SK-N-SH treated with all-trans-retinoic acid at 6 μM for 48 hours (cell line): ENCODE results near the gene CEBPA.

Experiments used
- ATAC-seq: fragments of 200-7000 bp; cut with Tn5 transposase; 3 replicates; pipeline ENCODE4 v1.9.1; 2020; ENCODE audit warnings: mild to moderate bottlenecking, moderate library complexity
- ARNTL ChIP-seq: fragments of 450-650 bp; formaldehyde crosslinking; IDR thresholded peaks from 2 replicates; pipeline ENCODE4 v1.5.0; 2020; ENCODE audit warnings: low read depth, mild to moderate bottlenecking, moderate library complexity, borderline replicate concordance
- BACH2 ChIP-seq: fragments of 250-450 bp; sonication (Bioruptor Pico); IDR thresholded peaks from 2 replicates; pipeline ENCODE4 v1.9.0; 2021; ENCODE audit warnings: mild to moderate bottlenecking, borderline replicate concordance
- CSDC2 ChIP-seq: fragments of 250-450 bp; sonication (Bioruptor Pico); IDR thresholded peaks from 2 replicates; pipeline ENCODE4 v1.5.0; 2020; ENCODE audit warnings: mild to moderate bottlenecking, moderate library complexity
- ESRRG ChIP-seq: fragments of 250-450 bp; sonication (Bioruptor Pico); IDR thresholded peaks from 2 replicates; pipeline ENCODE4 v1.6.1; 2021; ENCODE audit warnings: mild to moderate bottlenecking
- GLIS3 ChIP-seq: fragments of 250-450 bp; sonication (Bioruptor Pico); IDR thresholded peaks from 2 replicates; pipeline ENCODE4 v1.5.0; 2020; ENCODE audit warnings: mild to moderate bottlenecking, moderate library complexity
- ISL1 ChIP-seq: fragments of 250-450 bp; sonication (Bioruptor Pico); IDR thresholded peaks from 2 replicates; pipeline ENCODE4 v2.1.2; 2022; ENCODE audit warnings: mild to moderate bottlenecking, moderate library complexity
- OSR1 ChIP-seq: fragments of 250-450 bp; sonication (Bioruptor Pico); IDR thresholded peaks from 2 replicates; pipeline ENCODE4 v1.8.0; 2022; ENCODE audit warnings: moderate library complexity, mild to moderate bottlenecking, inconsistent platforms
- PPARA ChIP-seq: fragments of 250-450 bp; sonication (Bioruptor Pico); IDR thresholded peaks from 2 replicates; pipeline ENCODE4 v1.5.0; 2020; ENCODE audit warnings: mild to moderate bottlenecking, borderline replicate concordance
- RARB ChIP-seq: fragments of 250-450 bp; sonication (Bioruptor Pico); IDR thresholded peaks from 2 replicates; pipeline ENCODE4 v1.8.0; 2021; ENCODE audit warnings: mild to moderate bottlenecking, moderate library complexity
- SNAI2 ChIP-seq: fragments of 250-450 bp; sonication (Bioruptor Pico); IDR thresholded peaks from 2 replicates; pipeline ENCODE4 v1.5.0; 2020; ENCODE audit warnings: mild to moderate bottlenecking, moderate library complexity
- TCF4 ChIP-seq: fragments of 250-450 bp; sonication (Bioruptor Pico); IDR thresholded peaks from 2 replicates; pipeline ENCODE4 v1.8.0; 2021; ENCODE audit warnings: mild to moderate bottlenecking, moderate library complexity, borderline replicate concordance
- TOX ChIP-seq: fragments of 250-450 bp; sonication (Bioruptor Pico); IDR thresholded peaks from 2 replicates; pipeline ENCODE4 v1.8.0; 2021; ENCODE audit warnings: mild to moderate bottlenecking, moderate library complexity, borderline replicate concordance
- ZC3H10 ChIP-seq: fragments of 250-450 bp; sonication (Bioruptor Pico); IDR thresholded peaks from 2 replicates; pipeline ENCODE4 v1.5.1; 2021; ENCODE audit warnings: mild to moderate bottlenecking, moderate library complexity
- ZFP3 ChIP-seq: fragments of 250-450 bp; sonication (Bioruptor Pico); IDR thresholded peaks from 2 replicates; pipeline ENCODE4 v1.5.0; 2020; ENCODE audit warnings: mild to moderate bottlenecking, moderate library complexity
- ZFP30 ChIP-seq: fragments of 450-650 bp; formaldehyde crosslinking; IDR thresholded peaks from 2 replicates; pipeline ENCODE4 v1.5.0; 2022; ENCODE audit warnings: mild to moderate bottlenecking, moderate library complexity
- ZNF70 ChIP-seq: fragments of 450-650 bp; formaldehyde crosslinking; IDR thresholded peaks from 2 replicates; pipeline ENCODE4 v1.5.0; 2020; ENCODE audit warnings: mild to moderate bottlenecking, moderate library complexity
- ZNF8 ChIP-seq: fragments of 450-650 bp; formaldehyde crosslinking; IDR thresholded peaks from 2 replicates; pipeline ENCODE4 v1.5.0; 2020; ENCODE audit warnings: mild to moderate bottlenecking, moderate library complexity
- TF ChIP-seq, protein P1 (sequence below): fragments of 250-450 bp; sonication (Bioruptor Pico); IDR thresholded peaks from 2 replicates; pipeline ENCODE4 v1.8.0; 2021; ENCODE audit warnings: low read depth, mild to moderate bottlenecking, moderate library complexity, borderline replicate concordance
- TF ChIP-seq, protein P2 (sequence below): fragments of 250-450 bp; sonication (Bioruptor Pico); IDR thresholded peaks from 2 replicates; pipeline ENCODE4 v1.5.1; 2021; ENCODE audit warnings: mild to moderate bottlenecking, moderate library complexity
- TF ChIP-seq, protein P3 (sequence below): fragments of 250-450 bp; sonication (Bioruptor Pico); IDR thresholded peaks from 2 replicates; pipeline ENCODE4 v1.5.0; 2020; ENCODE audit warnings: mild to moderate bottlenecking, moderate library complexity
- TF ChIP-seq, protein P4 (sequence below): fragments of 250-450 bp; sonication (Bioruptor Pico); IDR thresholded peaks from 2 replicates; pipeline ENCODE4 v1.5.1; 2020; ENCODE audit warnings: low read depth, mild to moderate bottlenecking, moderate library complexity

Gene CEBPA

DNA sequence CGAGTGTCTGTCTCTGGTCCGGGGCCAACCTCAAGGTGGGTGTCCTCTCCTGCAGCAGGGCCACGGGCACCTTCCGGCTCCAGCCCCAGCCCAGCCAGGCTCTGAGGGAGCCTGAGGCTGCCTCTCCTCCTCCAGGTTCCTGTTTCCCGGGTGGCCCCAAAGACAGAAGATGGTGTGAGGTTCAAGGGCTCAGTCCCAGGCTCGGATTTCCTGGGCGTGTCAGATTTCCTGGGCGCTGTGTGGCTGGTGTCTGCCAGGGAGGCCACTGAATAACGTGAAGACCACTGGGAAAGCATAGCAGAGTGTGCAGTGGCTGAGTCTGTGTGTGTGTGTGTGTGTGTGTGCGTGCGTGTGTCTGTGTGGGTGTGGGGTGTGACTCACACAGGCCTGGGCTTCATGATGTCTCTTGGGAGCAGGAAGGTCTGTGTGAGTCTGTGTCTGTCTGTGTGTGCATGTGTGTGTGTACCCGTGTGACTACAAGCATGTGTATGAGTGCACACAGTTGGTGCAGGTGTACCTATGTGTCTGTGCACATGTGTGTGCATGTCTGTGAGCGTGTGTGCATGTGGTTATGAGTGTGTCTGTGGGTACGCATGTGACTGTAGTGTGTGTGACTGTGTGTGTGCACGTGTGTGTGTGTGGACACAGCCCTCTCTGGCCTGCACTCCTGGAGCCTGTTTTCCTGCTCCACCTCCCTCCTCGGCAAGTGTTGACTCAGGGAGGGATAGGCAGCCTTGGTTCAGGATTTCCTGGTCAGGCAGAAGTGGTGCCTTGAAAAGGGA is 28.3 kb downstream of the CEBPA start:
- ATAC-seq, result peak; percentile 39
- TF ChIP-seq PPARA (CRISPR knock-in tag) (no peak), OSR1 (CRISPR knock-in tag) (no peak), TOX (CRISPR knock-in tag) (no peak), ZC3H10 (no peak), TCF4 (no peak), ZNF8 (CRISPR knock-in tag) (no peak), ZNF70 (CRISPR knock-in tag) (no peak), CSDC2 (CRISPR knock-in tag) (no peak), ARNTL (CRISPR knock-in tag) (no peak), ZFP3 (CRISPR knock-in tag) (no peak), ZFP30 (CRISPR knock-in tag) (no peak), BACH2 (no peak), GLIS3 (CRISPR knock-in tag) (no peak), RARB (no peak), ISL1 (CRISPR knock-in tag) (no peak)
- TF ChIP-seq, protein P1, sequence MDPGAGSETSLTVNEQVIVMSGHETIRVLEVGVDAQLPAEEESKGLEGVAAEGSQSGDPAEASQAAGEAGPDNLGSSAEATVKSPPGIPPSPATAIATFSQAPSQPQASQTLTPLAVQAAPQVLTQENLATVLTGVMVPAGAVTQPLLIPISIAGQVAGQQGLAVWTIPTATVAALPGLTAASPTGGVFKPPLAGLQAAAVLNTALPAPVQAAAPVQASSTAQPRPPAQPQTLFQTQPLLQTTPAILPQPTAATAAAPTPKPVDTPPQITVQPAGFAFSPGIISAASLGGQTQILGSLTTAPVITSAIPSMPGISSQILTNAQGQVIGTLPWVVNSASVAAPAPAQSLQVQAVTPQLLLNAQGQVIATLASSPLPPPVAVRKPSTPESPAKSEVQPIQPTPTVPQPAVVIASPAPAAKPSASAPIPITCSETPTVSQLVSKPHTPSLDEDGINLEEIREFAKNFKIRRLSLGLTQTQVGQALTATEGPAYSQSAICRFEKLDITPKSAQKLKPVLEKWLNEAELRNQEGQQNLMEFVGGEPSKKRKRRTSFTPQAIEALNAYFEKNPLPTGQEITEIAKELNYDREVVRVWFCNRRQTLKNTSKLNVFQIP (CRISPR knock-in tag), result no peak
- TF ChIP-seq, protein P2, sequence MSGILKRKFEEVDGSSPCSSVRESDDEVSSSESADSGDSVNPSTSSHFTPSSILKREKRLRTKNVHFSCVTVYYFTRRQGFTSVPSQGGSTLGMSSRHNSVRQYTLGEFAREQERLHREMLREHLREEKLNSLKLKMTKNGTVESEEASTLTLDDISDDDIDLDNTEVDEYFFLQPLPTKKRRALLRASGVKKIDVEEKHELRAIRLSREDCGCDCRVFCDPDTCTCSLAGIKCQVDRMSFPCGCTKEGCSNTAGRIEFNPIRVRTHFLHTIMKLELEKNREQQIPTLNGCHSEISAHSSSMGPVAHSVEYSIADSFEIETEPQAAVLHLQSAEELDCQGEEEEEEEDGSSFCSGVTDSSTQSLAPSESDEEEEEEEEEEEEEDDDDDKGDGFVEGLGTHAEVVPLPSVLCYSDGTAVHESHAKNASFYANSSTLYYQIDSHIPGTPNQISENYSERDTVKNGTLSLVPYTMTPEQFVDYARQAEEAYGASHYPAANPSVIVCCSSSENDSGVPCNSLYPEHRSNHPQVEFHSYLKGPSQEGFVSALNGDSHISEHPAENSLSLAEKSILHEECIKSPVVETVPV (CRISPR knock-in tag), result no peak
- TF ChIP-seq, protein P3, sequence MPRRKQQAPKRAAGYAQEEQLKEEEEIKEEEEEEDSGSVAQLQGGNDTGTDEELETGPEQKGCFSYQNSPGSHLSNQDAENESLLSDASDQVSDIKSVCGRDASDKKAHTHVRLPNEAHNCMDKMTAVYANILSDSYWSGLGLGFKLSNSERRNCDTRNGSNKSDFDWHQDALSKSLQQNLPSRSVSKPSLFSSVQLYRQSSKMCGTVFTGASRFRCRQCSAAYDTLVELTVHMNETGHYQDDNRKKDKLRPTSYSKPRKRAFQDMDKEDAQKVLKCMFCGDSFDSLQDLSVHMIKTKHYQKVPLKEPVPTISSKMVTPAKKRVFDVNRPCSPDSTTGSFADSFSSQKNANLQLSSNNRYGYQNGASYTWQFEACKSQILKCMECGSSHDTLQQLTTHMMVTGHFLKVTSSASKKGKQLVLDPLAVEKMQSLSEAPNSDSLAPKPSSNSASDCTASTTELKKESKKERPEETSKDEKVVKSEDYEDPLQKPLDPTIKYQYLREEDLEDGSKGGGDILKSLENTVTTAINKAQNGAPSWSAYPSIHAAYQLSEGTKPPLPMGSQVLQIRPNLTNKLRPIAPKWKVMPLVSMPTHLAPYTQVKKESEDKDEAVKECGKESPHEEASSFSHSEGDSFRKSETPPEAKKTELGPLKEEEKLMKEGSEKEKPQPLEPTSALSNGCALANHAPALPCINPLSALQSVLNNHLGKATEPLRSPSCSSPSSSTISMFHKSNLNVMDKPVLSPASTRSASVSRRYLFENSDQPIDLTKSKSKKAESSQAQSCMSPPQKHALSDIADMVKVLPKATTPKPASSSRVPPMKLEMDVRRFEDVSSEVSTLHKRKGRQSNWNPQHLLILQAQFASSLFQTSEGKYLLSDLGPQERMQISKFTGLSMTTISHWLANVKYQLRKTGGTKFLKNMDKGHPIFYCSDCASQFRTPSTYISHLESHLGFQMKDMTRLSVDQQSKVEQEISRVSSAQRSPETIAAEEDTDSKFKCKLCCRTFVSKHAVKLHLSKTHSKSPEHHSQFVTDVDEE (CRISPR knock-in tag), result no peak

DNA sequence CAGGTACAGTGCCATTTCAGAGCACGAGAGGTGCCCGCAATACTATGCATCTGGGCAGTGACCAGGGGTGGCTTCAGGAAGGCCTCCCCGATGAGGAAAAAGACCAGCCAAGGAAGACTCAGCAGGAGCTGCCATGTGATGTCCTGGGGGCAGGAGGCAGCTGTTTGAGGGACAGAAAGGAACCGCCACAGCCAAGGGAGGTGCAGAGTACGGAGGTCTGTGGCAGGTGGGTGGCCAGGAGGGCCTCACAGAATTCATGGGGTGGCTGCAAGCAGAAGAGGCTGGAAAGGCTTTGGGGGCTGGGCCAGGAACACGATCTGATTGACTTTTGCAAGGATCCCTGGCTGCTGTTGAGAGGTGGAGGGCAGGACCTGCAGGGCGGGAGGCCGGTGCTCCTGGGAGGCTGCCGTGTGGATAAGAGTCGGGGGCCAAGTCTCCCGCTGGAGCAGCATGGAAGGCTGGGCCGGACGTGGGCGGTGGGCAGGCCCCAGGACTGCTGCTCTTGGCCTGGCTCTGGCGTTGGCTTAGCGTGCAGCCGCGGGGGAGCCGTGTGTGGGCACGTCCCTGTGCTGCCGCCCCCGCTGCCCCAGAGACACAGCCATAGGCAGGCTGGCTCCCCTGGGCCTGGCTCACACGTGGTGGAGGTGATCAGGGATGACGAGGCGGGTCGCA is 29.1 kb downstream of the CEBPA start:
- ATAC-seq, result no peak
- TF ChIP-seq TCF4 (no peak), GLIS3 (CRISPR knock-in tag) (no peak), ISL1 (CRISPR knock-in tag) (no peak), ARNTL (CRISPR knock-in tag) (no peak), ZFP30 (CRISPR knock-in tag) (no peak), ZNF70 (CRISPR knock-in tag) (no peak)
- TF ChIP-seq, protein P4, sequence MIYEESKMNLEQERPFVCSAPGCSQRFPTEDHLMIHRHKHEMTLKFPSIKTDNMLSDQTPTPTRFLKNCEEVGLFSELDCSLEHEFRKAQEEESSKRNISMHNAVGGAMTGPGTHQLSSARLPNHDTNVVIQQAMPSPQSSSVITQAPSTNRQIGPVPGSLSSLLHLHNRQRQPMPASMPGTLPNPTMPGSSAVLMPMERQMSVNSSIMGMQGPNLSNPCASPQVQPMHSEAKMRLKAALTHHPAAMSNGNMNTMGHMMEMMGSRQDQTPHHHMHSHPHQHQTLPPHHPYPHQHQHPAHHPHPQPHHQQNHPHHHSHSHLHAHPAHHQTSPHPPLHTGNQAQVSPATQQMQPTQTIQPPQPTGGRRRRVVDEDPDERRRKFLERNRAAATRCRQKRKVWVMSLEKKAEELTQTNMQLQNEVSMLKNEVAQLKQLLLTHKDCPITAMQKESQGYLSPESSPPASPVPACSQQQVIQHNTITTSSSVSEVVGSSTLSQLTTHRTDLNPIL, result no peak

DNA sequence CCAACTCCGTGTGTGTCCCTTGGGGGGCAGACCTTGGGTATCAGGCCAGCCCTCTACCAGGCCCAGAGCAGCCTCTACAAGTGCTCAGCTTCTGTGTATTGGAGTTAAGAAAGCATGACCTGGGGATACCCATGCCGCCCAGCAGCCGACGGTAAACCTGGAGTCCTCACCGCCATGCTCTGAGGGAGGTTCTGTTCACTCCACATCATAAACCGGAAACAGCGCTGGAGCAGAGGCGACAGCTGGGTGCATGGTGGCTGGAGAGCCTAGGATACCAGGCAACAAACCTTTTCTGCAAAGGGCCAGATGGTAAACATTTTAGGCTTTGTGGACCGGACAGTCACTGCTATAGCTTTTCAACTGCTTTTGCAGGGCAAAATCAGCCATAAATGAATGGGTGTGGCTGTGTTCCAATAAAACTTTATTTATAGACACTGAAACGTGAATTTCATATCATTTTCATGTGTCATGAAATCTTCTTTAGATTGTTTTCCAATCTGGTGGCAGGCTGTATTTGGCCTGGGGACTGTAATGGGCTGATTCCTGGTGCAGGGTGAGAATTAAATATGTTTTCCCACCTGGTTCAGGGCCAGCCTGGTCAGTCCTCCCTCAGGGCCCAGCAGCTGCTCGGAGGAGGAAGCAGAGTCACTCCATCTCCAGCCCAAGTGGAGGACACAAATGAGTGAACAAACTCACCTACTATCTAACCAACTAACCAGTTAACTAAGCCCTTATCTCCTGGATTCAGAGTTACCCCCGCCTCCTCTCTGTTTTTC is 30.9 kb downstream of the CEBPA start:
- ATAC-seq, result no peak
- TF ChIP-seq TCF4 (no peak), ZC3H10 (no peak), RARB (no peak), ZFP3 (CRISPR knock-in tag) (no peak), ZNF8 (CRISPR knock-in tag) (no peak), ISL1 (CRISPR knock-in tag) (no peak), ESRRG (CRISPR knock-in tag) (no peak), ZNF70 (CRISPR knock-in tag) (no peak), PPARA (CRISPR knock-in tag) (no peak), BACH2 (no peak), ARNTL (CRISPR knock-in tag) (no peak), SNAI2 (CRISPR knock-in tag) (no peak), TOX (CRISPR knock-in tag) (no peak)
- TF ChIP-seq, protein P3 (CRISPR knock-in tag), result no peak
- TF ChIP-seq, protein P2 (CRISPR knock-in tag), result no peak
